ENCODE data around the gene ARG2.
A peak's percentile ranks its signal among the peaks of the same experiment; 100 is the strongest.

The ARG2 gene

DNA sequence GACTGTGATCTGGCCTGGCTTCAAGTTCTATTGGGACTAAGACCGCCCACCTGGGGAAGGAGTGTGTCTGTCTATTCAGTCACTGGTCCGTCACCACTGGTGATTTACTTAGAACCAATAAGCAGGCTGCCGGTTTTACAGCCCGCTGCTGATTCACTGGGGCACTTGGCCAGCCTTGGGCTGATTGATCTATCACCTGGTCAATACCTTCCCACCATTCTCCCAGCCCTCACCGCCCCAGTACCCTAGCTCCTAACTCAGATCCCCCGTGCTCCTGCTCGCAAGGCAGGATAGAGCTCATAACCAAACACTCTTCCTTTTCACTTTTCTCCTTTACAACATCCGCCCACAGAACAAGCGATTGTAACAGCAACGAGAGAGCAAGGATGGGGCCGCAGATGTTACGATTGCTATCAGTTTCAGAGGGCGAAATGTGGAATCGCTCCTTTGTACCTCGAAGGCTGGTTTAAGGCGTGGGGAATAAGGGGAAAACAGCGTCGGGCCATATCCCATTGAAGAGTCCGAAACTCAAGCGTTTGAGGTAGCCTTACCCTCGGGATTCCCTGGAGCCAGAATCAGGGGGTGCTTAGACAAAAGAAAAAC, 75.2 kb downstream of the ARG2 start:
- DNase-seq: peak; percentile 89

DNA sequence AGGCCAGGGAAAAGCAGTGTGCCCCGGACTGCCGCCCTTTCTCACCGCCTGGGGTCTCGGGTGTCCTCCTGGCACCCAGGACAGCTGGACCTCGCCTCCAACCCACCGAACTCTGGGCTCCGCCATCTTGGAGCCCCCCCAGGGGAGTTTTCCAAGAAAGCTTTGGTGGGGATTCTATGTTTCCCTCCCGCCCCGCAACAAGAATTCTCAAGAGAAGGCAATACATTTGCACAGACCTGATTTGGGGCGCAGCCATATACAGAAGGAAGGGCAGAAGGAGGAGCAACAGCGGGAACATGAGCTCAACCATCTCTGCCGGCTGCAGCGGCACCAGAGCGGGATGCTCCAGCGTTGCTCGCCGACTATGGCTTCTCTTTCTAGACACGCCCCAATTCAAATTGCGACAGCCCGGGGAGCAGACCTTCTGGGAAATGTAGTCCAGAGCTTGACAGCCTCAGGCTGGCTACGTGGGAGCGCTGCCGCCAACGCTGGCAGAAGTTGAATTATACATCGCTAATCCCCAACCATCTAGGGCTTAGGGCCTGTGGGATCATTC, 75.8 kb downstream of the ARG2 start, which contains the start of gene RDH11:
TSS of gene RDH11 (minus strand) at position 371 of the 556 bp plus-strand sequence. CDS start at position 310, 61 bp downstream.
- DNase-seq: peak; percentile 86

DNA sequence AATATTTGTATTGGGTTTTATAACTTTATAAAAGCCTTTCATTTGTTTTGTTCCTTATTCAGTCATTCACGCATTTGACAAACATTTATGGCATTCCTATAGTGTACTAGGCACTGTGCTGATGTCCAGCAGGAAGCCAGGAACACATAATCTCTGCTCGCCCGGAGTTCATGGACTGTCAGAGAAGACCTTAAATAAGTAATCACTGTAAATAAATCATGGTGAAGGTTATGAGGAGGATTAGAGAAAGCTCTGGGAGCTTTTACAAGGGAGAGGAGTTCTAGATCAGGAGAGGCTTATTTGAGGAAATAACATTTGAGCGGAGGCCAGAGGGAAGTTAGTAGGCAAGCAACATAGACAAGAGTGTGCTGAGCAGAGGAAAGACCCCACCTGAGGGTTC, 77.3 kb downstream of the ARG2 start:
- DNase-seq: no peak

DNA sequence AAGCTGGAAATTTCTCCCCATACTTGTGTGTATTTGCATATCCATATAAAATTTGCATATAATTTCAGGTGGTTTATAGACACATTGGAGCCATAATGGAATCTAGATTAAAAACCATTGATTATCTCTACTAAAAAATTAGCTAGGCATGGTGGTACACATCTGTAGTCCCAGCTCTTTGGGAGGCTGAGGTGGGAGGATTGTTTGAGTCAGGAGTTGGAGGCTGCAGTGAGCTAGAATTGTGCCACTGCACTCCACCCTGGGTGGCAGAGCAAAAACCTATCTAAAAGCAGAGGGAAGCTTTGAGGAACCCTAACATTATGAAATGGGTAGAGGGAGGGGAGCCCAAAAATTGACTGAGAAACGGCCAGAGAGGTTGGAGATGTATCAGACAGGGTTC, 78.5 kb downstream of the ARG2 start:
- DNase-seq: no peak

All from NCI-H146 (cell line).